ENCODE measurements around the gene GLYR1.
A peak's percentile ranks its signal among the peaks of the same experiment; 100 is the strongest.
"Not testable (repeated sequence)": the region's sequence is repeated elsewhere in the genome, so short reads cannot be mapped to it uniquely, and the experiment has no call there.

The GLYR1 gene

GRCh38 chr16:4846901-4847773 lies at the start of gene GLYR1, which contains the start of gene UBN1:
Gene GLYR1 (minus strand): TSS chr16:4847288. CDS start chr16:4847265, 23 bp downstream.
Gene UBN1 (plus strand): TSS chr16:4847481. CDS start chr16:4852918, 5,437 bp downstream.
- peak; percentile 99 to 100 for DNase-seq (ENCODE audit: low read depth in 2 of 2)

DNA sequence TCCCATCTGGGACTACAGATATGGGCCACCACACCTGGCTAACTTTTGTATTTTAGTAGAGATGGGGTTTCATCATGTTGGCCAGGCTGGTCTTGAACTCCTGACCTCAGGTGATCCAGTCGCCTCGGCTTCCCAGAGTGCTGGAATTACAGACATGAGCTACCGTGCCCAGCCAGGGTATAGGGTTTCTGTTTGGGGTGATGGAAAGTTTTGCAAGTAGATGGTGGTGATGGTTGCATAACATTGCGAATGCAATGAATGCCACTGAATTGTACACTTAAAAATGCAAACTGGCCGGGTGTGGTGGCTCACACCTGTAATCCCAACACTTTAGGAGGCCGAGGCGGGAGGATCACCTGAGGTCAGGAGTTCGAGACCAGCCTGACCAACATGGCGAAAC lies 49.7 kb upstream of the GLYR1 start:
- DNase-seq (ENCODE audit: low read depth in 2 of 2) = not testable (repeated sequence)

- no peak for DNase-seq (ENCODE audit: low read depth in 2 of 2)
Measured at GRCh38 chr16:4895366-4895765, 48.3 kb upstream of the GLYR1 start.

GRCh38 chr16:4894276-4895150 lies 47.4 kb upstream of the GLYR1 start:
- no peak for DNase-seq (ENCODE audit: low read depth in 2 of 2)

DNA sequence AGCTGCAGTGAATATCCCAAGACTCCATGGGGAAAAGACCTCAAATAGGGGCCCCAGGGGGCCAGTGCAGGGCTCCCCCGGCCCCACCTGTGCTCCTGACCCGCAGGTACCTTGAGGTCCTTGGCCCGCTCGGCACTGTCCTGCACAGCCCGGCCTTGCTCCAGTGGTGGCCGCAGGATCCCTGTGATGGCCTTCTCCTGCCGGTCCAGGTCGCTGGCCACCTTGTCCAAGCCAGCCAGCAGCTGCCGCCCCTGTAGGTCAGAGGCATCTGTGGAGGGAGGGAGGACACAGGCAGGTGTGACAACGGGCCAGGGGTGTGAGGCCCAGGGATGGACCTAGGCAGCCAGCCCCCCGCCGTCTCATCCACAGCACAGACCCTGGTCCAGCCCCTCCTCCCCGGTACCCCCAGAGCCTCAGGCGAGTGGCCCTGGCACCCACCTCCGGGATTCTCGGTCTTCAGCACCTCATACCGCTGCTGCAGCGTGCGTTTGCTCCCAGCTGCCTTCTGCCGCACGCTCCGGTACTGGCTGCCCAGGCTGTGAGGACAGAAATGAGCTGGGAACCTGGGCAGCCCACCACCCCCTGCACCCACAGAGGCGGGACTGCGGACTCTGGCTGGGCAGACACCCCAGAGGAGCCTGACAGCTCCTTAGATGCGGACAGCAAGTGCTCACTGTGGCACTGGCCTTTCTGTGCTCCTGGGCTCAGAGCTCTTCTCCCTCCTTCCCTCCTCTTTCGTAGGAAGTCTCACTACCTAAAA lies 46.2 kb upstream of the GLYR1 start:
- DNase-seq (ENCODE audit: low read depth in 2 of 2) = no peak

DNA sequence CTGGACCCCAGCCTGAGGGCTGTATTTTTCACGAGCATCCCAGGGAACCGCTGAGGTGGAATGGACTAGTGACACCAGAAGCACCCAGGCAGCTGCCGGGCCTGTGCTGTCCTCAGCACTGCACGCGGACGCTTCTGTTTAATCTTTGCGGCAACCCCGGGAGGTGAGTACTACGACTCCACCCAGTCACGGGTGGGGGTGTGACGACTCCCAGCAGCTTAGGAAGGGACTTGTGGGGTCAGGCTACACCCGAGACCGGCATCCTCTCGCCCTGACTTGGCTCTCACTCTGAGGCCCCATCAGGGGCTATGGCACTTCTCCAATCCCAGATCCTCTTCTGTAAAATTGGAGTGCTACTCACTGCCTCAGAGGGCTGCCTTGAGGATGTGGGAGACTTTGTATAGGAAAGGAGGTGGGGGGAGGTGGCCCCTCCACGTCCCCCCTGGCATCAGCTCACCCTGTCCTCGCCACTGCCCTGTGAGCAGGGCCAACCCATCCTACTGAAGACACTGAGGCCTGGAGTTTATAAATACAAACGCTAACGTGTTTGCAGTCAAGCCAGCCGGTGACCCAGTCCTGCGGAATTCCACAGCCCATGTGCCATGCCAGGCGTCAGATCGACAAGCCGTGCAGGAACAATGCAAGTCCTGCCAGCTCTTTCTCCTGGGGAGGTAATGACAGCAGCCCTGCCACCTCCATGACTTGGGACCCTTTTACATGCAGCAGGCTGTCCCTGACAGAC lies 45.4 kb upstream of the GLYR1 start:
- DNase-seq (ENCODE audit: low read depth in 2 of 2) = no peak

- no peak for DNase-seq (ENCODE audit: low read depth in 2 of 2)
Measured at GRCh38 chr16:4891886-4892216, 44.8 kb upstream of the GLYR1 start.

- DNase-seq (ENCODE audit: low read depth in 2 of 2) = no peak
Measured at GRCh38 chr16:4891097-4891885, 44.2 kb upstream of the GLYR1 start.

GRCh38 chr16:4890686-4891085 lies 43.6 kb upstream of the GLYR1 start:
- no peak for DNase-seq (ENCODE audit: low read depth in 2 of 2)

- DNase-seq (ENCODE audit: low read depth in 2 of 2) = no peak
Measured at GRCh38 chr16:4890026-4890425, 42.9 kb upstream of the GLYR1 start.

DNA sequence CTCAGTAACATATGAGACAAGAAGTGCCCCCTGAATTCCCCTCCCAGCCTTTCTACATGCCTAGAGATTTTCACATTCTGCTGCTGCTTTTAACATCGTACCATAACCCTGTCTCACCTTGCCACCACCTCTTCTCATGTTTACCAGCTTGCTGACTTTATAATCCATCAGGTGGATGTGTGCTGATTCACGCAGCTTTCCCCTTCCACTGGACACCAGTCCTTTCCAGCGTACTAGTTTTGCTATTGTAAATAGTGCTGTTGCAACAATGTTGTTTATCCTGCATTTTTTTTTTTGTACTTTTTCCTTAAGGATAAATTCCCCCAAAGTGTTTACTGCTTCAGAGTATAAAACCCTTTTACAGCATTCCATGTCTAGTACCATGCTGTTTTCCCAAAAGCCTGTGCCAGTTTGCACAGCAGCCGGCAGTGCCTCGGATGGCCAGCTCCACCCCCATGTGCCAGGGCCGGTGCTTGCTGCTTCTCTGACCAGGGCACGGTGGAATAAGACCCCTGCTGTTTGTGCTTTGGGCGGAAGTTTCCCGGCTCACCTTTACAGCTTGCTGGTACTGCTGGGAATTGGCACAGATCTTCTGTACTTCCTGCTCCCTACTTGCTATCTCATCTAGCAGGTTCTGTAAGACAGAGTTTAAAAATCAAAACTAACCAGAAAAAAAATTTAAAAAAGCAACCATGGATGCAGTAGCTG lies 41.5 kb upstream of the GLYR1 start:
- DNase-seq (ENCODE audit: low read depth in 2 of 2) = no peak

DNA sequence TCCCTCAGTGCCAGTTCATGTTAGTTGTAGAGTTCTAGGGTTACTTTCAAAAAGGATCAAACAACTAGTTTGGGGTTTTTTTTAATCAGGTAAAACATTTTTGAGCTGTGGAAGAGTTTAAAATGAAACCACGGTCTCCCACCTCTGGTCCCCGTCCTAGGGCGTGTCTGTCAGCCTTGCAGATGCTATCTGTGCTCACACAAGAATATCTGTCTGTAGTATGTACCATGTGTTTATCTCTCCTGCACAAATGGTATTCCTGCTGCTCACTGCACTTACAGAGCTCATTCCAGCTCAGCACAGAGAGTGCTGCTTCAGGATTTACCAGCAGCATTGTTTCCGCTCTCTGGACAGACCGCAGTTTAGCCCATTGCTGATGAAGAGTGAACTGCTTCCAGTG lies 39.1 kb upstream of the GLYR1 start:
- no peak for DNase-seq (ENCODE audit: low read depth in 2 of 2)

DNA sequence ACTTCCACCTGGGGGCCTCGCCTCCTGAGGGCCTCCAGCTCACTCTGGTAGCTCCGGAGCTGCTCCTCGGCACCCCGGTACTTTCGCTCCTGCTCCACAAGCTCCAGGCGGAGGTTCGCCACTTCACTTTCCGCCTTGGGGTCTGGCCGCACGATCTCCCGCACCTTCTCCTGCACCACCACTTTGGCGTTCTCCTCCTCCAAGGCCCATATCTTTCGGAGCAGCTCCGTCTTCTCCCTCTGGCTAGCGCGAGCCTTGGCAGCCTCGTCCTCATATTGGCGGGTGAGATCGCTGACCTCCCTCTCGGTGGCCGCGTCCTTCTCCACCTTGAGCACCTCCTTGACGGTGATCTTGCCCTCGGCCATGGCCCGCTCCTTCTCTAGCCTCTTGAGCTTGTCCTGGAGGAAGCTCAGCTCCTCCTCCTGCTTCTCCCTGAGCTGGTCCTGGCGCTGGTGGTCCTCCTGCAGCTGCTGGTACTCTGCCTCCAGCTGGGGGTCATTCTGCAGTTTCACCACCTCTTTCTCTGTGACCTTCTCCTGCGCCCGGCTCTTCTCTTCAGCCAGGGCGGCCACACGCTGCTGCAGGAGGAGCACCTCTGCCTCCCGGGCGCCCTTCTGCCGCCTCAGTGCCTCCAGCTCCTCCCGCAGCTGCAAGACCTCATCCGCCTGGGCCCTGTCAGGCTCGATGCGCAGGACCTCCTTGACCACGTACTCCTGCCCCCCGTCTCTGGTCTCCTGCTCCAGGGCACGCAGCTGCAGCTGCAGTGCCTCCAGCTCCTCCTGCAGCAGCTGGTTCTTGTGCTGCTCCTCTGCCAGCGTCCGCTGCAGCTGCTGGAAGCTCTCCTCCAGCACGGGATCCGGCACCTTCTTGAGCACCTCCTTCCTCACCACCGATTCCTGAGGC lies 38.1 kb upstream of the GLYR1 start:
- DNase-seq (ENCODE audit: low read depth in 2 of 2) = no peak

GRCh38 chr16:4884209-4884608 lies 37.1 kb upstream of the GLYR1 start:
- no peak for DNase-seq (ENCODE audit: low read depth in 2 of 2)

- DNase-seq (ENCODE audit: low read depth in 2 of 2) = no peak
Measured at GRCh38 chr16:4883501-4883900, 36.4 kb upstream of the GLYR1 start.

GRCh38 chr16:4882633-4883285 lies 35.7 kb upstream of the GLYR1 start:
- DNase-seq (ENCODE audit: low read depth in 2 of 2) = no peak

- DNase-seq (ENCODE audit: low read depth in 2 of 2) = no peak
Measured at GRCh38 chr16:4882000-4882632, 35.0 kb upstream of the GLYR1 start.

Data from stimulated activated CD4-positive, alpha-beta T cell treated with anti-CD3 and anti-CD28 coated beads, Interleukin-12 subunit alpha, Interleukin-12 subunit beta, amount 100 ng/mL, for 24 hours (primary cell).